ENCODE measurements around the gene YIPF6.
"Not testable (repeated sequence)": the region's sequence is repeated elsewhere in the genome, so short reads cannot be mapped to it uniquely, and the experiment has no call there.

Gene YIPF6

GRCh38 chrX:68506649-68507048, 7.8 kb downstream of the YIPF6 start:
- DNase-seq (ENCODE audit: low read depth in 2 of 2): no peak

- DNase-seq (ENCODE audit: low read depth in 2 of 2): no peak
These were observed 9.9 kb downstream of the YIPF6 start for GRCh38 chrX:68508799-68509198.

- no peak for DNase-seq (ENCODE audit: low read depth in 2 of 2)
These were observed 12.4 kb downstream of the YIPF6 start for GRCh38 chrX:68511255-68511654.

- not testable (repeated sequence) for DNase-seq (ENCODE audit: low read depth in 2 of 2)
These were observed 25.8 kb downstream of the YIPF6 start for GRCh38 chrX:68524680-68525079.

GRCh38 chrX:68532831-68533533, 34.1 kb downstream of the YIPF6 start:
- DNase-seq (ENCODE audit: low read depth in 2 of 2): no peak

- no peak for DNase-seq (ENCODE audit: low read depth in 2 of 2)
These were observed 34.8 kb downstream of the YIPF6 start for GRCh38 chrX:68533656-68534055.

GRCh38 chrX:68534691-68535090, 35.8 kb downstream of the YIPF6 start:
- DNase-seq (ENCODE audit: low read depth in 2 of 2): no peak

- DNase-seq (ENCODE audit: low read depth in 2 of 2): no peak
These were observed 37.6 kb downstream of the YIPF6 start for GRCh38 chrX:68536429-68536828.

- DNase-seq (ENCODE audit: low read depth in 2 of 2): no peak
These were observed 38.0 kb downstream of the YIPF6 start for GRCh38 chrX:68536884-68537283.

GRCh38 chrX:68550193-68550592, 51.3 kb downstream of the YIPF6 start:
- DNase-seq (ENCODE audit: low read depth in 2 of 2): no peak

- DNase-seq (ENCODE audit: low read depth in 2 of 2): no peak
These were observed 57.2 kb downstream of the YIPF6 start for GRCh38 chrX:68556036-68556435.

GRCh38 chrX:68557126-68557525, 58.3 kb downstream of the YIPF6 start:
- not testable (repeated sequence) for DNase-seq (ENCODE audit: low read depth in 2 of 2)

GRCh38 chrX:68559905-68560304, 61.1 kb downstream of the YIPF6 start:
- not testable (repeated sequence) for DNase-seq (ENCODE audit: low read depth in 2 of 2)

- DNase-seq (ENCODE audit: low read depth in 2 of 2): no peak
These were observed 69.3 kb downstream of the YIPF6 start for GRCh38 chrX:68568136-68568535.

GRCh38 chrX:68570598-68570997, 71.7 kb downstream of the YIPF6 start:
- no peak for DNase-seq (ENCODE audit: low read depth in 2 of 2)

GRCh38 chrX:68571292-68571609, 72.4 kb downstream of the YIPF6 start:
- no peak for DNase-seq (ENCODE audit: low read depth in 2 of 2)

- no peak for DNase-seq (ENCODE audit: low read depth in 2 of 2)
These were observed 72.9 kb downstream of the YIPF6 start for GRCh38 chrX:68571610-68572311.

GRCh38 chrX:68574240-68574639, 75.4 kb downstream of the YIPF6 start:
- DNase-seq (ENCODE audit: low read depth in 2 of 2): no peak

- DNase-seq (ENCODE audit: low read depth in 2 of 2): no peak
These were observed 81.0 kb downstream of the YIPF6 start for GRCh38 chrX:68579810-68580209.

GRCh38 chrX:68584221-68584620, 85.4 kb downstream of the YIPF6 start:
- no peak for DNase-seq (ENCODE audit: low read depth in 2 of 2)
